GM19452 (cell line): ENCODE data around the gene PTCH2.
"Not testable (repeated sequence)": the region's sequence is repeated elsewhere in the genome, so short reads cannot be mapped to it uniquely, and the experiment has no call there.

Source experiments
- ATAC-seq: cut with Tn5 transposase; IDR thresholded peaks from one replicate; pipeline ENCODE4 v1.9.1; 2021; ENCODE audit not compliant: unreplicated experiment

The PTCH2 gene

DNA sequence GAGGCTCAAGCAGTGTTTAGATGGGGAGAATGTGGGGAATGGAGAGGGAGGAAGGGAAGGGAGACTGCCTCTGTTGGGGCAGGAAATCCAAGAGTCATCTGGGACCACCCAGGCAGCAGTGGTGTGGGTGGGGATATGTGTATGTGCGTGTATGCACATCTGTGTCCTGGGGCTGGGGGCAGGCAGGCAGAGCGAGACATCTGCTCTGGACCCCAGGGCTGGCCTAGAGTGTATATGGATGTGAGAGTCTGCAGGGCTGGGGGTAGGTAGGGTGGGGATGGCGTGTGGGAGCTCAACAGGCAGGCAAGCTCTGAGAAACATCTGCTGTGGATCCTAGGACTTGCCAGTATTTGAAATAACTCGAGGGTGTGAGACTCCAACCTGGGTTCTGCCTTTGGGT lies 3.5 kb downstream of the PTCH2 start:
- ATAC-seq = no peak

GRCh38 chr1:44838294-44838693 lies 4.8 kb downstream of the PTCH2 start:
- not testable (repeated sequence) for ATAC-seq

DNA sequence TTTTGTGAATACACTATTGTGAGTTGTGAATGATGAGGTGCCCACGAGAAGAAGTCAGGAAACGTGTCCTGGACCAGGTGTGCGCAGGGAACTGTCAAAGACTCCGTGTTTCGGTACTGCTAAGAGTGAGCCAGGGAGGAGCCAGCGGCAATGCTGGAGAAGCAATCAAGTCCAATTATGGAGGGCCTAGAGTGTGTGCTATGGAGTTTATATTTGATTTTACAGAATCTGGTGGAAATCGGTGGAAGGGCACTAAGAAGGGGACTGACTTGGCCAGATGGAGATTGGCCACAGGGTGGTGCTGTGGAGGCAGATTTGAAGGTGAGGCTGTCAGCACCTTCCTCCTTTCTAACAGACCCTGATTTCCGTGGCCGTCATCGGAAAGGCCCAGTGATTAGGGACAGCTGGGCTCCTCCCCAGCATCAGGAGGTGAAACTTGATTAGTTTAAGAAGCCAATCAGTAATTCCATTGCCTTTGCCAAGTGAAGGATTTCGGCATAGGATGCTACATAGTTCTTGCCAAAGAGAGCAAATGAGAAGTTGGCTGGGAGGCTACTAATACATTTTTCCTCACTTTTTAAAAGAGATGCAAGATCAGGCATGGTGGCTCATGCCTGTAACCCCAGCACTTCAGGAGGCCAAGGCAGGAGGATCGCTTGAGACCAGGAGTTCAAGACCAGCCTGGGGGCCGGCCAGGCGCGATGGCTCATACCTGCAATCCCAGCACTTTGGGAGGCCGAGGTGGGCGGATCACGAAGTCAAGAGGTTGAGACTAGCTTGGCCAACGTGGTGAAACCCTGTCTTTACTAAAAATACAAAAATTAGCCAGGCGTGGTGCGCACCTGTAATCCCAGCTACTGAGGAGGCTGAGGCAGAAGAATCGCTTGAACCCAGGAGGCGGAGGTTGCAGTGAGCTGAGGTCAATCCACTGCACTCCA lies 7.0 kb downstream of the PTCH2 start:
- ATAC-seq = no peak

GRCh38 chr1:44834328-44834727 lies 8.7 kb downstream of the PTCH2 start:
- no peak for ATAC-seq

- no peak for ATAC-seq
Measured at GRCh38 chr1:44832056-44832705, 10.9 kb downstream of the PTCH2 start.

DNA sequence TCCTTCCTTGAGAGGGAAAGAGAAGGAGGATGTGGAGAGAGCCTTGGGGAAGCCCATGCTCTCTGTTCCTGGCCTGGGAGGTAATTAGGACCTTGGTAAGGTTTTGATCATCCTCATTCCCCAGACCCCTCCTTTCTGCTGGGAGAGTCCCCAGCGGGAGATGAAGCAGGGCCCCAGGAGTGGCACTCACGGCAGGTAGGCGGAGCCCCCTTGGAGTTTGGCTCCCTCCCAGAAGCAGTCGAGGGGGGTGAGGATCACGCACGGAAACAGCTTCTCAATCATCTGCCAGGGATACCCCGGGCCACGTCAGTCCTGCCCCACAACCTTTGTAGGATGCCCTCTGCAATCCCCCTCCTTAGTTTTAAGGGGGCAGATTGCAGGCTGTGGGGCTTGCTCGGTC lies 11.5 kb downstream of the PTCH2 start:
- no peak for ATAC-seq

GRCh38 chr1:44830900-44831304 lies 12.2 kb downstream of the PTCH2 start:
- ATAC-seq = no peak

DNA sequence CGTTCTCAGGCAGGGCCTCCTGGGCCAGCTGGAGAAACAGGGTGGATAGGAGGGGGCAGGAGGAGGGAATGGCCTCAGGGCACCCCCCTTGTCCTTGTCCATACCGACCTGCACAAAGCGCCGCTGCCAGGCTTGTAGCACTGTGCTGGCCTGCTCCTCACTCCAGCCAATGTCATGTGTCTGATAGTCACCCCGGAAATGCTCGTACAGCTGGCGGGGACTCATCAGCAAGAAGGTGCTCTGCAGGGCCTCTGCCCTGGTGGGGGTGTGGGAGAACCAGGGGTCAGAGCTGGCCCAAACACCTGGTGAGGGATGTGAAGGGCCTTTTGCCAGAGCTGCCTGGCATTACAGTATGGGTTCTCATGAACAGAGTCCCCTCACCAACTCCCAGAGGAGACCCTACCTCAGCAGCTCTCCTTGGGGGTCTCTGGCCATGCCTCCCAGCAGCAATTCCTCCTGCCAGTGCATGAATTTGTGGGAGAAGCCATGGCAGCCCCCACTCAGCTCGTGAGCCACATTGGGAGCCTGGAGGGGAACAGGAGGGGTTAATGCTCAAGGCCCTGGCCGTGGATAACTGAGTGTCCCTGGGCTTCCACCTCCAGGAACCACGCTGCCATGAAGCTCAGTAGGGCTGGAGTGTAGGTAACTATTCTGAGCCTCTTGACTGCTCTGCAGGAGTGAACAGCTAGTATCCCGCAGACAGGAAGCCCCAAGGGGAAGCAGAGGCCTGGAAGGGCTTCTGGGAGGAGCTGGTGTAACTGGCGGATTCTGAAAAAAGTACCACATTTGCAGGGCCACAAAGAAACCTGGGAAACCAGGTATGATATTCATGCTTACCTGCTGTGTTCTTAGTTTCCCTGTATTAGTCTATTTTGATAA lies 13.3 kb downstream of the PTCH2 start:
- no peak for ATAC-seq

- no peak for ATAC-seq
Measured at GRCh38 chr1:44828841-44829440, 14.1 kb downstream of the PTCH2 start.

DNA sequence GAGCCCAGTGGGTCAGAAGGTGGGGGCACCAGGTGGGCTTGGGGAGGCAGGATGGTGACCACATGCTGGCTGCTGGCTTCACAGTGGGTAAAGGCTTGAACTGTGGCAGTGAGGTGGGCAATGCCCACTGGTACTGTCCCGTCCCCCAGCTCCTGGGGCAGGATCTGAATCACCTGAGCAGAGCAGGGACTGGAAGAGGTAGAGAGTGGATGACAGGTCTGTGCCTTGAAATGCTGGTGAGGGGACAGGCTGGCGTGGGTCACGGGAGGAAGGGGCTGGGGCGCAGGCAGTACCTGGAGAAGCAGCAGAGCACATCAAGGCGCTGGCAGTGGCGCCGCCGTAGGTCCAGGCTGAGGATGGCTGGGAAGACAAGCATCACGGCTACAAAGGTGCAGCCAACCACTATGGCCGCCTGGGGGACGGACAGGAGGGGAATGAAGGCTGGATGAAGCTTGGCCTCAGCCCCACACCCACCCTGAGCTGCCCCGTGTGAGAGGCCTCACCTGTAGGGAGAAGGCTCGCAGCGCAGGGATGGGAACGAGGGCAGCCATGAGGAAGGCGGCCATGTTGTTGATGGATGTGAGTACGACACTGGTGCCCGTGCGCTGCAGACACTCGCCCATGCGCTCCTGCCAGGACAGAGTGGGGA lies 14.9 kb downstream of the PTCH2 start:
- ATAC-seq = no peak

DNA sequence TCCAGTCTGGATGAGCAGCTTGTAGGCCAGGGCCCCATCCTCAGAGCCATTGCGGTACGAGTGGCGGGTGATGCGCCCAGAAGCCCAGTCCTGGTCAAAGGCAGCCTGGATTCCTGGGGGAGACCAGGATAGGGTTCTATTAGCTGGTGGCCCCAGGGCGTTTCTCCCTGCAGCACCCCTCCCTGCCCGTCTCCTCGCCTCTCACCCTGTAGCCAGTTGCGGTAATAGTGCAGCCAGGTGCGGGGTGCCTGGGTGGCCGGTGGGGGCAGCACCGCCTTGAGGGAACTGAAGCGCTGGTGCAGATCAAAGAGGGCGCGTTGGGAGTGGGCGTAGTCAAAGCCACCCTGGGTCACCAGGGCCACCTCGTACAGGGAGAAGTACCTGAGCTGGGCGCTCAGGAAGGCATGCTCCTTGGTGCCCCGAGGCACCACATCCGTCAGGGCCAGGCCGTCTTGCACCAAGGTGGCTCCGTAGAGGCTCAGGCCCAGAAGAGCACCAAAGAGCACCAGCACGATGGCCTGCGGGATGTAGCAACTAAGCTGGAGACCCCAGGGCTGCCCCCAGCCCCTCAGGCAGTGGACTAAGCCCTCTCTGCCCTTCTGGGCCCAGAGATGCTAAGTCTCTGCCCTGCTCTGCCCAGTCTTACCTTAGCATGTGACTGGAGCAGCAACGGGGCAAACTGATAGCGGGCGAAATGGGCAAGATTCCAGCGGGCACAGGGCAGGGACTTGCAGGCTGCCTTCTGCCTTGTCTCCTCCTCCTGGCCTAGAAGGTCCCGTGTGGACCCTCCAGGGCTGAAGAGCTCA lies 15.7 kb downstream of the PTCH2 start:
- no peak for ATAC-seq

GRCh38 chr1:44826375-44827196 lies 16.5 kb downstream of the PTCH2 start:
- ATAC-seq = no peak

DNA sequence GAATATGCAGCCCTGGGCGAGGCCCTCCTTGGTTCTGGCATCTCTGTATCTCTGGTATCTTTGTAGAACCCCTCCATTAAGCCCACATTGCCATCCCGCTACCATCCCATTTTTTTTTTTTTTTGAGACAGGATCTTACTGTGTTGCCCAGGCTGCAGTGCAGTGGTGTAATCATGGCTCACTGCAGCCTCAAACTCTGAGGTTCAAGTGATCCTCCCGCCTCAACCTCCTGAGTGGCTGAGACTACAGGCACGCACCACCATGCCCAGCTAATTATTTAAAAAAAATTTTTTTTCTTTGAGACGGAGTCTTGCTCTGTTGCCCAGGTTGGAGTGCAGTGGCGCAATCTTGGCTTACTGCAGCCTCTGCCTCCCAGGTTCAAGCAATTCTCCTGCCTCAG lies 18.7 kb downstream of the PTCH2 start:
- ATAC-seq = not testable (repeated sequence)

DNA sequence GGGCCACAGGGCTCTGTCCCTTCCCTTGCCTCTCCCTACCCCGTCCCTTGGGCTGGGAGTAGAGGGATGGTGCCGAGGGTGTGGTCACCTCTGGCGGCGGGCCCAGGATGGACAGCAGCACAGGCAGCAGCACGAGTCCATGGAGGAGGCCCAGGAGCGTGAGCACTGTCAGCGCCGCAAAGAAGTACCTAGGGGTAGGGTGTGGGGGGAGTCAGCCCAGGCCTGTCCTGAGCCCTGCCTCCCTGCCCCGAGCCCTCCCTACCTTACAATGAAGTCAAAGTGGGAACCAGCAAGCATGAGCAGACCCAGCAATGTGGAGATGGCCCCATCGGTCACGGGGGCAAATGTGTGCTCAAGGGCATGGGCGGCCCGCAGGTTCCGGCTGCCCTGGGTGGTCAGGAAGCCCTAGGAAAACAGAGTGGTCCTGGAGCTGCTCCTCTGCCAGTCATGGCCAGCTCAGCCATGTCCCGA lies 20.0 kb downstream of the PTCH2 start:
- ATAC-seq = no peak

GRCh38 chr1:44822131-44822701 lies 20.8 kb downstream of the PTCH2 start:
- no peak for ATAC-seq

DNA sequence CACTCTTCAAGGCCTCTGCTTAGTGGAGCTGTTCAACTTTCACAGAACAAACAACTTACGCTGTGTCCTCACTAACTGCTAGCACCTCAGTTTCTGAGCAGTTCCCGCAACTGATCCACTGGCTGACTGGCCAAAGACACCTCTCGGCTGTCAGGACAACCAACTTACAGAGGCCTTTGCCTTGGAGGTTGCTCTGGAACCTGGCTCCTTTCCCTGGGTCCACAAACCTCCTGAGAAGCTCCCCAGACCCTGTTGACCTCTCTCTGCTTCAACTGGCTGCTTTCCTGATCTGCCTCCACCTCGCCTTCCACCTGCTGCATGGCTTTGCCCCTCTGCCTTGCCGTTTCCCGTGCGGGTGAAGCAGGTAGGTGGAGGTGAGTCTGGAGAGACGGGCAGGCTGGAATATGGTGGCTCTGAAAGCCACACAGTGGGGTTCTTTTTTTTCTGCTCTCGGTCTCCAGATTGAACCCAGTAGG lies 21.8 kb downstream of the PTCH2 start:
- no peak for ATAC-seq

DNA sequence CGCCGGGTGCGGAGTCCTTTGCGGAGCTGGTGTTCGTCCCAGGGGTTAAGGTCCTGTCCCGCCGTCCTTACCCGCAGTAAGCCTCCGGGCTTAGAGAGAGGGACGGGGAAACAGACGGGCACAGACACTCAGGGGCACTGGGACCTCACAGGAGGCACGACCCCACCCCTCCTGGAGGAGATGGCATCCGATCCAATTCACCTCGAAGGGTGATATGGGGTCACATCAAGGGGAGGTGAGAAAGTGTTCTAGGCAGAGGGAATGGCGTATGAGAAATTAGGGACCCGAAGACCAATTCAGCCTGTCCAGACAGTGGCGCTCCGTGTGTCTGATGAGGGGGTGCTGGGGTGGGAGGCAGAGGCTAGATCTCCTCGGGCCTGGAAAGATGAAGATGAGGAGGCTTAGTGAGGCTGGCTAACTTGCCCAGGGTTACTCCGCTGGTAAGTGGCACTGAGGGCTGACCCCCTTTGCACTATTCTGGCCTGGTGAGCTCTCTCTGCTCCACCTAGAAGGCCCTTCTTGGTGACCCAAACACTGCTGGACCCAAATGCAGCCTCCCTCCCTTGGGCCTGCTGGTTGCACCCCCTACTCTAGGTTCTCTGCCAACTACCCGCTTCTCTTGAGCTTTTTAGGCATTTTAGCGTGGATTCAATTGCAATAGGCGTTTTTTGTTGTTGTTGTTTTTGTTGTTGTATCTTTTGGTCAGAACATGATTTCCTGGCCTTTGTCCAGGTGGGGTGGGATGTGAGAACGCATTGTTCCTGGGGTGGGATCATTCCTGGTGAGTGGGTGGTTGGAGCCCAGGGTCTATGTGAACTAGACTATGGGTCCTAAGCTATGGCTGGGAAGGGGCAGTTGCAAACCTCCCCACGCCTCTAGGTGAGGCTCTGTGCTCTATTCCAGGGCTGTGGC lies 22.5 kb downstream of the PTCH2 start:
- no peak for ATAC-seq
